Measurements from ENCODE around the gene OBP2B.

DNA sequence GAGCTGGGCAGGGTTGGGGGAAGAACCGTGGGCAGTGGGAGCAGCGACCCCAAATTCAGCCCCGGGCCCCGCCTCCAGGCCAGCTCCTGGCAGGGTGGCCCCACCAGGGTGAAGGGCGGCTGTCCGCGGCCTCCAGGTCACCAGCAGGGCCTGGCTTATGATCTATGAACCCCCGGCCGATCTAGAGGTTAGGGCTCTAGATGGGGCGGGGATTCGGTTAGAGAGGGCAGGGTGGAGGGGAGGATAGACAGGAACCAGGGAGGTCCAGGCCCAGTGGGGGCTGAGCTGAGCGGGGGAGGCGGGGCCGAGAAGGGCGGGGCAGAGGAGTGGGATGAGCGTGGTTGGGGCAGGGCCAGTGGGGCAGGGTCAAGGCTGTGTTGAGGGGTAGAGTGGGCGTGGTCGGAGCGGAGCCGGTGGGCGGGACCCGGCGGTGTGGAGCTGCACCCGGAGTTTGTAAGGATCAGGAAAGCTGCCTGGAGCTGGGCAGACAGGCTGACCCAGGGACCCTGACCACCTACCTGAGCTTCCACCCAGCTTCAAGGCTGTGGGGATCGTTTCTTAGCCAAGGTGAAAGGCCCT, 29.3 kb upstream of the OBP2B start:
- TF ChIP-seq, protein P1, sequence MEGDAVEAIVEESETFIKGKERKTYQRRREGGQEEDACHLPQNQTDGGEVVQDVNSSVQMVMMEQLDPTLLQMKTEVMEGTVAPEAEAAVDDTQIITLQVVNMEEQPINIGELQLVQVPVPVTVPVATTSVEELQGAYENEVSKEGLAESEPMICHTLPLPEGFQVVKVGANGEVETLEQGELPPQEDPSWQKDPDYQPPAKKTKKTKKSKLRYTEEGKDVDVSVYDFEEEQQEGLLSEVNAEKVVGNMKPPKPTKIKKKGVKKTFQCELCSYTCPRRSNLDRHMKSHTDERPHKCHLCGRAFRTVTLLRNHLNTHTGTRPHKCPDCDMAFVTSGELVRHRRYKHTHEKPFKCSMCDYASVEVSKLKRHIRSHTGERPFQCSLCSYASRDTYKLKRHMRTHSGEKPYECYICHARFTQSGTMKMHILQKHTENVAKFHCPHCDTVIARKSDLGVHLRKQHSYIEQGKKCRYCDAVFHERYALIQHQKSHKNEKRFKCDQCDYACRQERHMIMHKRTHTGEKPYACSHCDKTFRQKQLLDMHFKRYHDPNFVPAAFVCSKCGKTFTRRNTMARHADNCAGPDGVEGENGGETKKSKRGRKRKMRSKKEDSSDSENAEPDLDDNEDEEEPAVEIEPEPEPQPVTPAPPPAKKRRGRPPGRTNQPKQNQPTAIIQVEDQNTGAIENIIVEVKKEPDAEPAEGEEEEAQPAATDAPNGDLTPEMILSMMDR (conservative IDR thresholded peaks at IDR 0.05) = no peak
- no peak for TF ChIP-seq EZH2 (IDR thresholded peaks at IDR 0.05; ENCODE audit: low read depth)

Data from PC-9 (cell line).